Neural progenitor cell (in vitro differentiated cells): ENCODE measurements around the gene UQCC2. TPM values are rescaled to one million over a fixed set of nuclear protein-coding genes. Genes with fewer than 3 reads are reported as not detected.

ENCODE experiments used
- DNase-seq: peaks from one replicate; pipeline ENCODE4 v3.0.0-alpha.2; 2016; ENCODE audit warnings: low spot score
- H2AFZ ChIP-seq: fragments of 200-600 bp; sonication (generic); replicated peaks from 2 replicates; pipeline ENCODE4 v1.6.1; 2016; ENCODE audit warnings: antibody characterized with exemption
- H3F3A ChIP-seq: fragments of 200-600 bp; sonication (generic); 2 replicates; pipeline ENCODE4 v1.6.1; 2016; ENCODE audit warnings: antibody characterized with exemption, low read depth
- H3K27ac ChIP-seq: fragments of 200-600 bp; sonication (generic); 2 replicates; pipeline ENCODE4 v1.5.1; 2016; ENCODE audit warnings: mild to moderate bottlenecking
- H3K27me3 ChIP-seq: fragments of 200-600 bp; sonication (generic); 2 replicates; pipeline ENCODE4 v1.6.1; 2016; ENCODE audit warnings: mild to moderate bottlenecking, moderate library complexity
- H3K36me3 ChIP-seq: fragments of 200-600 bp; sonication (generic); 2 replicates; pipeline ENCODE4 v1.5.1; 2016
- H3K4me1 ChIP-seq: fragments of 200-600 bp; sonication (generic); 2 replicates; pipeline ENCODE4 v1.6.1; 2016; ENCODE audit warnings: mixed run types
- H3K4me2 ChIP-seq: fragments of 200-600 bp; sonication (generic); 2 replicates; pipeline ENCODE4 v1.6.1; 2016
- H3K4me3 ChIP-seq: fragments of 200-600 bp; sonication (generic); 2 replicates; pipeline ENCODE4 v1.5.1; 2016
- H3K79me2 ChIP-seq: fragments of 200-600 bp; sonication (generic); 2 replicates; pipeline ENCODE4 v1.6.1; 2016; ENCODE audit warnings: low read depth
- H3K9ac ChIP-seq: fragments of 200-600 bp; sonication (generic); 2 replicates; pipeline ENCODE4 v1.6.1; 2016
- H3K9me3 ChIP-seq: fragments of 200-600 bp; sonication (generic); 2 replicates; pipeline ENCODE4 v1.5.1; 2016; ENCODE audit warnings: low read depth
- H4K20me1 ChIP-seq: fragments of 200-600 bp; sonication (generic); 2 replicates; pipeline ENCODE4 v1.6.1; 2016; ENCODE audit warnings: low read depth
- H3K27ac Mint-ChIP-seq: 3 replicates; pipeline ENCODE4 v1.8.0; 2021; ENCODE audit warnings: mixed read lengths
- H3K27me3 Mint-ChIP-seq: 2 replicates; pipeline ENCODE4 v1.8.0; 2022; ENCODE audit warnings: low read depth, mild to moderate bottlenecking, inconsistent platforms, moderate library complexity, mixed read lengths; ENCODE audit not compliant: insufficient read depth
- H3K36me3 Mint-ChIP-seq: 3 replicates; pipeline ENCODE4 v1.8.0; 2021; ENCODE audit warnings: mixed read lengths
- H3K4me1 Mint-ChIP-seq: 3 replicates; pipeline ENCODE4 v1.8.0; 2021; ENCODE audit warnings: mixed read lengths
- H3K4me3 Mint-ChIP-seq: 3 replicates; pipeline ENCODE4 v1.8.0; 2021; ENCODE audit warnings: mild to moderate bottlenecking, moderate library complexity, mixed read lengths
- H3K9me3 Mint-ChIP-seq: 3 replicates; pipeline ENCODE4 v1.8.0; 2020; ENCODE audit warnings: mixed read lengths
- EZH2 ChIP-seq: fragments of 200-600 bp; sonication (generic); IDR thresholded peaks from 2 replicates; pipeline ENCODE4 v1.6.1; 2017; ENCODE audit warnings: antibody characterized with exemption, mild to moderate bottlenecking, moderate library complexity
- EZH2phosphoT487 ChIP-seq: fragments of 200-600 bp; sonication (generic); IDR thresholded peaks from 2 replicates; pipeline ENCODE4 v1.6.1; 2017; ENCODE audit warnings: antibody characterized with exemption
- total RNA-seq: library from RNA; depleted of rRNA; stranded (reverse); fragments of >200 nt; gene quantifications from 2 replicates; pipeline ENCODE4 v1.2.3, GENCODE V29; 2015; ENCODE audit warnings: low replicate concordance
- TF ChIP-seq, protein P1 (sequence below): fragments of 200-600 bp; sonication (generic); IDR thresholded peaks from 2 replicates; pipeline ENCODE4 v1.5.1; 2017; ENCODE audit warnings: antibody characterized with exemption, mild to moderate bottlenecking

UQCC2 gene
- total RNA-seq, 1 donor from 2014 or later: 95.9 TPM

DNA sequence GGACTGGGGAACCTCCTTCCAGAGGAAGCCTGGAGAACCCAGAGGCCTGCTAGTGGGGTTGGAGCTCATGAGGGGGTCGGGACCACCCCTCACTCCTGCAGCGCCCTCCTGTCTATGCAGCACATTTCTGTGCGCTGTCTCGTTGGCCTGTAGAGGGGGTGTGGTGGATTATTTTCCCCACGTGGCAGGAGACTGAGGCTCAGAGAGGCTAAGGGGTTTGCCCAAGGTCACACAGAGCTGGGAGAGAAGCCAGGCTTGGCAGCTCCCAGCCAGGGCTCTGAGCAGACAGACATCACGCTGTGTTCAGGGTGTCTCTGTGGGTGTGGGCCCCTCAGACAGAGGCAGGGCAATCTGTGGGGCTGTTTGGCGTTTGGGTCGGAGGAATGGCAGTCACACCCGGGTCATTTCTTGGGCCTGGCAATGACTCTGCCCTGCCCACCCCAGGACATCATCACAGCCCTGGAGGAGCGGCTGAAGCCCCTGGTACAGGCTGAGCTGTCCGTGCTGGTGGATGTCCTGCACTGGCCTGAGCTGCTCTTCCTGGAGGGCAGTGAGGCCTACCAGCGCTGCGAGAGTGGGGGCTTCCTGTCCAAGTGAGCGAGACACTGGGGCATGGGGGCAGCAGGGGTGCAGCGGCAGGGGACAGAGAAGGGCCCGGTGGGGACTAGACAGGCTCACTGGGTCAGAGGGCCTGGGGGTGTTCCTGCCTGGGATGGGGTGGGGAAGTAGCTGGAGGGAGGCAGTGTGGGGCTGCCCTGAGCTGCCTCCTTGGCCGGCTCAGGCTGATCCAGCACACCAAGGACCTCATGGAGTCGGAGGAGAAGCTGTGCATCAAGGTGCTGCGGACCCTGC lies 27.7 kb downstream of the UQCC2 start:
- H3K36me3 ChIP-seq: no peaks in the 10 kb centered on the region
- peaks cover 7% of the 10 kb centered on the region for H3K27me3 Mint-ChIP-seq
- no peaks in the 10 kb centered on the region for H3K9me3 Mint-ChIP-seq
- no peak overlapping the region for H3K27ac Mint-ChIP-seq
- no peaks in the 10 kb centered on the region for H3K27me3 ChIP-seq
- no peaks in the 10 kb centered on the region for H3F3A ChIP-seq
- no peaks in the 10 kb centered on the region for H3K79me2 ChIP-seq
- H3K4me3 ChIP-seq: no peak overlapping the region
- H3K36me3 Mint-ChIP-seq: no peaks in the 10 kb centered on the region
- no peaks in the 10 kb centered on the region for H3K9me3 ChIP-seq
- H3K27ac ChIP-seq: no peak overlapping the region
- H3K4me1 Mint-ChIP-seq: peaks cover 6% of the 10 kb centered on the region
- H3K4me1 ChIP-seq: no peaks in the 10 kb centered on the region
- no peak overlapping the region for H3K4me3 Mint-ChIP-seq
- no peak overlapping the region for H3K4me2 ChIP-seq
- H4K20me1 ChIP-seq: no peaks in the 10 kb centered on the region
- H3K9ac ChIP-seq: no peak overlapping the region
- DNase-seq: no peak
- no peak overlapping the region for H2AFZ ChIP-seq
- TF ChIP-seq EZH2phosphoT487: no peak
- TF ChIP-seq EZH2: no peak
- TF ChIP-seq, protein P1, sequence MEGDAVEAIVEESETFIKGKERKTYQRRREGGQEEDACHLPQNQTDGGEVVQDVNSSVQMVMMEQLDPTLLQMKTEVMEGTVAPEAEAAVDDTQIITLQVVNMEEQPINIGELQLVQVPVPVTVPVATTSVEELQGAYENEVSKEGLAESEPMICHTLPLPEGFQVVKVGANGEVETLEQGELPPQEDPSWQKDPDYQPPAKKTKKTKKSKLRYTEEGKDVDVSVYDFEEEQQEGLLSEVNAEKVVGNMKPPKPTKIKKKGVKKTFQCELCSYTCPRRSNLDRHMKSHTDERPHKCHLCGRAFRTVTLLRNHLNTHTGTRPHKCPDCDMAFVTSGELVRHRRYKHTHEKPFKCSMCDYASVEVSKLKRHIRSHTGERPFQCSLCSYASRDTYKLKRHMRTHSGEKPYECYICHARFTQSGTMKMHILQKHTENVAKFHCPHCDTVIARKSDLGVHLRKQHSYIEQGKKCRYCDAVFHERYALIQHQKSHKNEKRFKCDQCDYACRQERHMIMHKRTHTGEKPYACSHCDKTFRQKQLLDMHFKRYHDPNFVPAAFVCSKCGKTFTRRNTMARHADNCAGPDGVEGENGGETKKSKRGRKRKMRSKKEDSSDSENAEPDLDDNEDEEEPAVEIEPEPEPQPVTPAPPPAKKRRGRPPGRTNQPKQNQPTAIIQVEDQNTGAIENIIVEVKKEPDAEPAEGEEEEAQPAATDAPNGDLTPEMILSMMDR: no peak

DNA sequence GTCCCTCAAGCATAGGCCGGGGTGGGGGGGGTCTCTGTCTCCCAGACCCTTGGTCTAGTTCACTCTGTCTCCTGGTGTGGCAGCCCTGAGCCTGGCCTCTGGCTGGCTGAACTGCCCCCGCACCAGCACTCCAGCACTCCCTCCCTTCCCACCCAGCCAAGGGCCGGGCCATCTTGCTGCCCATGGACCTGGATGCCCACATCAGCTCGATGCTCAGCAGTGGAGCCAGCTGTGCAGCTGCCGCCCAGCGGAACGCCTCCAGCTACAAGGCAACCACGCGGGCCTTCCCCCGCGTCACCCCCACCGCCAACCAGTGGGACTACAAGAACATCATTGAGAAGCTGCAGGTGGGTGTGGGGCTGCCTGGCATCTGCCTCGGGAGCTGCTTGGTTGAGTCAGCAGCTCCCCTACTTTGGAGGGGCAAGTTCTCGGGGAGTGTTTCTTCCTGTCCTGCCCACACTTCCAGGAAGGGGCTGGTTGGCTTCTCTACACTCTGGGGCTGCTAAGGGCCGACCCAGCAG lies 28.4 kb downstream of the UQCC2 start:
- Mint-ChIP-seq H3K27me3 (peaks cover 7% of the 10 kb centered on the region), H3K36me3 (no peaks in the 10 kb centered on the region)
- no peaks in the 10 kb centered on the region for H3K36me3 ChIP-seq

DNA sequence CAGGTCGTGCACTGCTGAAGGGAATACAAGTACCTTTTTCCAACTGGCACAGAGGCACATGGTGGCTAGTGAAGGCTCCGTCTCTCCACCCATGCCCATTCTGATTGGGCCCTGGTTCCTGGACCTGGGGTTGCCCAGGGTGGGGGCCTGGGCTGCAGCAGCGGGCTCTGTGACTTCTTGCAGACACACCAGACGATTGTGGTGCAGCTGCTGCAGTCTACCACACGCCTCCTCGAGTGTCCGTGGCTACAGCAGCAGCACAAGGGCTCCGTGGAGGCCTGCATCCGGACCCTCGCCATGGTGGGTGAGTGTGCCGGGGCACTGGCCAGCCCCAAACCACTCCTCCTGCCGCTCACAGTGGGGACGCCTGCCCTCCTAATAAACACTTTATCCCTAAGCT lies 29.2 kb downstream of the UQCC2 start:
- H3K36me3 Mint-ChIP-seq: no peaks in the 10 kb centered on the region

More for the DNA sequence above, 28.4 kb downstream of the UQCC2 start:
- no peak overlapping the region for H3K9ac ChIP-seq
- H3K79me2 ChIP-seq: no peaks in the 10 kb centered on the region
- DNase-seq: no peak
- H3K4me3 ChIP-seq: no peak overlapping the region
- H3K27me3 ChIP-seq: no peaks in the 10 kb centered on the region
- Mint-ChIP-seq H3K4me1 (peaks cover 6% of the 10 kb centered on the region), H3K27ac (no peak overlapping the region), H3K9me3 (no peaks in the 10 kb centered on the region), H3K4me3 (no peak overlapping the region)
- no peaks in the 10 kb centered on the region for H3K9me3 ChIP-seq
- H3F3A ChIP-seq: no peaks in the 10 kb centered on the region
- H4K20me1 ChIP-seq: no peaks in the 10 kb centered on the region
- no peaks in the 10 kb centered on the region for H3K4me1 ChIP-seq
- H3K27ac ChIP-seq: no peak overlapping the region
- no peak for TF ChIP-seq EZH2phosphoT487
- no peak for TF ChIP-seq EZH2
- TF ChIP-seq, protein P1: no peak
- H3K4me2 ChIP-seq: no peak overlapping the region
- H2AFZ ChIP-seq: no peak overlapping the region

More for the DNA sequence above, 29.2 kb downstream of the UQCC2 start:
- no peaks in the 10 kb centered on the region for H3K9me3 ChIP-seq
- no peaks in the 10 kb centered on the region for H3K27me3 ChIP-seq
- no peak overlapping the region for H3K4me2 ChIP-seq
- Mint-ChIP-seq H3K9me3 (no peaks in the 10 kb centered on the region), H3K4me1 (peaks cover 6% of the 10 kb centered on the region), H3K27me3 (peaks cover 8% of the 10 kb centered on the region), H3K4me3 (no peak overlapping the region), H3K27ac (no peak overlapping the region)
- H3K4me1 ChIP-seq: no peaks in the 10 kb centered on the region
- no peak overlapping the region for H3K9ac ChIP-seq
- no peaks in the 10 kb centered on the region for H3K36me3 ChIP-seq
- no peak overlapping the region for H3K27ac ChIP-seq
- no peaks in the 10 kb centered on the region for H3F3A ChIP-seq
- no peaks in the 10 kb centered on the region for H4K20me1 ChIP-seq
- H3K4me3 ChIP-seq: no peak overlapping the region
- H2AFZ ChIP-seq: no peak overlapping the region
- DNase-seq: no peak
- no peaks in the 10 kb centered on the region for H3K79me2 ChIP-seq
- TF ChIP-seq EZH2phosphoT487: no peak
- TF ChIP-seq EZH2: no peak
- TF ChIP-seq, protein P1: no peak
